ENCODE measurements around the gene PPP1R14C. TPM values are rescaled to one million over a fixed set of nuclear protein-coding genes. Genes with fewer than 3 reads are reported as not detected.

PPP1R14C gene
- total RNA-seq, 4 donors from 2014 or later: 2.1 to 2.9 TPM; not detected in 2

DNA sequence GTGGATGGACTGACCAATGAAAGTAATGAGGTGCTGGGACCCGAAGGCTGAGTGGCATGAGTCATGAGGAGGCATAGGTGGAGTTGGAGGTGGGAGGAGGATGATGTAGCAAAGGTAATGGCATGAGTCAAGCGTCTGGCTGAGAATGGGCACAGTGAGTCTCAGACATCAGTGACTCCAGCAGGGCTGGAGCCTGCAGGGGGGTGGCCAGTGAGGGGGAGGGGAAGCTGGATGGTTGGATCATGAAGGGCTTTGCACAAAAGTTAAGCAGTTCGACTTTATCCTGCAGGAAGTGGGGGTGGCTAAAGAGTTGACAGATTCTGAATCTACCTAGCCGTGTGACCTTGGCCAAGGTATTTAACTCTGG, 127.0 kb downstream of the PPP1R14C start:
- H3K4me1 ChIP-seq: no peaks in the 10 kb centered on the region
- no peak for TF ChIP-seq POLR2A (IDR thresholded peaks at IDR 0.05)
- TF ChIP-seq, protein P1, sequence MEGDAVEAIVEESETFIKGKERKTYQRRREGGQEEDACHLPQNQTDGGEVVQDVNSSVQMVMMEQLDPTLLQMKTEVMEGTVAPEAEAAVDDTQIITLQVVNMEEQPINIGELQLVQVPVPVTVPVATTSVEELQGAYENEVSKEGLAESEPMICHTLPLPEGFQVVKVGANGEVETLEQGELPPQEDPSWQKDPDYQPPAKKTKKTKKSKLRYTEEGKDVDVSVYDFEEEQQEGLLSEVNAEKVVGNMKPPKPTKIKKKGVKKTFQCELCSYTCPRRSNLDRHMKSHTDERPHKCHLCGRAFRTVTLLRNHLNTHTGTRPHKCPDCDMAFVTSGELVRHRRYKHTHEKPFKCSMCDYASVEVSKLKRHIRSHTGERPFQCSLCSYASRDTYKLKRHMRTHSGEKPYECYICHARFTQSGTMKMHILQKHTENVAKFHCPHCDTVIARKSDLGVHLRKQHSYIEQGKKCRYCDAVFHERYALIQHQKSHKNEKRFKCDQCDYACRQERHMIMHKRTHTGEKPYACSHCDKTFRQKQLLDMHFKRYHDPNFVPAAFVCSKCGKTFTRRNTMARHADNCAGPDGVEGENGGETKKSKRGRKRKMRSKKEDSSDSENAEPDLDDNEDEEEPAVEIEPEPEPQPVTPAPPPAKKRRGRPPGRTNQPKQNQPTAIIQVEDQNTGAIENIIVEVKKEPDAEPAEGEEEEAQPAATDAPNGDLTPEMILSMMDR (IDR thresholded peaks at IDR 0.05): no peak
- H3K9me3 ChIP-seq: no peaks in the 10 kb centered on the region
- intact Hi-C loops (cut with DNase I; ENCODE audit: low total_unique reads): no loop called here
- no peaks in the 10 kb centered on the region for H3K27me3 ChIP-seq
- no peak overlapping the region for H3K4me3 ChIP-seq
- DNase-seq: no peak
- no peak overlapping the region for H3K27ac ChIP-seq
- no peaks in the 10 kb centered on the region for H3K36me3 ChIP-seq

DNA sequence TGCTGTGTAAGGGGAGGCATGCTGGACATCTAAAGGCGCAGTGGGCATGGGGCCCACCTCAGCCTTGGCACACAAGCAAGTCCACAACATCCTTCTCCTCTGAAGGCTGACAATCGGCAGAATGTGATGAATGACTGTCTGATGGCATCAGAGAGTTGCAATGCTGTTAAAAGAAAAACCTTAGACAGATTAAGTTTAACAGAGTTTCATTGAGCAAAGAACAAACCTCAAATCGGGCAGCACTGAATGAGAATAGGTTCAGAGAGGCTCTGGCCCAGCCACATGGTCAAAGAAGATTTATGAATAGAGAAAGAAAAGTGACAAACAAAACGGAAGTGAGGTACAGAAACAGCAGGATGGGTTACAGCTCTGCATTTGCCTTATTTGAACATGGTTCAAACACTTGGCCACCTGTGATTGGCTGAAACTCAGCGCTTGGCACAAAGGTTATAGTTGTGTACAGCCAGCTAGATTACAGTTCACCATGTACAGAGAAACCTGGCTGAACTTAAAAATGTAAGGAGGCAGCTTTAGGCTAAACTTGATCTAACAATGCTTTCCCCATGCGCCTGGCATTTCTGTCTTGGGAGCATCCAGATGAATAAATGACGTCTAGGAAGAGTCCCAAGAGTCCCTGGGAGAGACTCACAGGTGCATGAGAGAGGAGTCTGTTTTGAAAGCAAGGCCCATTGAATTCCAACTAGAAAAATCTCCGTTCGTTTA, 127.6 kb downstream of the PPP1R14C start:
- H3K36me3 ChIP-seq: no peaks in the 10 kb centered on the region
- TF ChIP-seq, protein P1 (IDR thresholded peaks at IDR 0.05): no peak
- no peak for TF ChIP-seq POLR2A (IDR thresholded peaks at IDR 0.05)
- no peaks in the 10 kb centered on the region for H3K4me1 ChIP-seq
- intact Hi-C loops (cut with DNase I; ENCODE audit: low total_unique reads): no loop called here
- H3K27ac ChIP-seq: no peak overlapping the region
- no peaks in the 10 kb centered on the region for H3K27me3 ChIP-seq
- no peak for DNase-seq
- H3K4me3 ChIP-seq: no peak overlapping the region
- no peaks in the 10 kb centered on the region for H3K9me3 ChIP-seq

DNA sequence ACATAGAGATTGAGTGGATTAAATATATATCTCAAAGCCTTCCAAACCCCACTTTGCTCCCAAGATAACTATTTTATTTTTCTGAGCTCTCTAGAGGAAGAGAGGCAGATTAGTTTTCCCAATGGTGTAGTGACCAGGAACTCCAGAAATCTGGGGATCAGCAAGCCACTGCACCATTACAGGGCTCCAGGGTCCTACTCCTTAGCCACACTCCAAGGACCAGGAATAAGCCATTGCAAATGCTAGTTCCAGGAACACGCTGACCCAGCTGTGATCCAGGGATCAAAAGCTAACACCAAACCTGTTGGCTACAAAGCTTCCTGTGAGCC, 128.3 kb downstream of the PPP1R14C start:
- Histone ChIP-seq H3K4me1 (no peaks in the 10 kb centered on the region), H3K27ac (no peak overlapping the region), H3K4me3 (no peak overlapping the region), H3K36me3 (no peaks in the 10 kb centered on the region), H3K27me3 (no peaks in the 10 kb centered on the region), H3K9me3 (no peaks in the 10 kb centered on the region)
- intact Hi-C loops (cut with DNase I; ENCODE audit: low total_unique reads): no loop called here
- no peak for DNase-seq
- no peak for TF ChIP-seq POLR2A (IDR thresholded peaks at IDR 0.05)
- TF ChIP-seq, protein P1 (IDR thresholded peaks at IDR 0.05): no peak

DNA sequence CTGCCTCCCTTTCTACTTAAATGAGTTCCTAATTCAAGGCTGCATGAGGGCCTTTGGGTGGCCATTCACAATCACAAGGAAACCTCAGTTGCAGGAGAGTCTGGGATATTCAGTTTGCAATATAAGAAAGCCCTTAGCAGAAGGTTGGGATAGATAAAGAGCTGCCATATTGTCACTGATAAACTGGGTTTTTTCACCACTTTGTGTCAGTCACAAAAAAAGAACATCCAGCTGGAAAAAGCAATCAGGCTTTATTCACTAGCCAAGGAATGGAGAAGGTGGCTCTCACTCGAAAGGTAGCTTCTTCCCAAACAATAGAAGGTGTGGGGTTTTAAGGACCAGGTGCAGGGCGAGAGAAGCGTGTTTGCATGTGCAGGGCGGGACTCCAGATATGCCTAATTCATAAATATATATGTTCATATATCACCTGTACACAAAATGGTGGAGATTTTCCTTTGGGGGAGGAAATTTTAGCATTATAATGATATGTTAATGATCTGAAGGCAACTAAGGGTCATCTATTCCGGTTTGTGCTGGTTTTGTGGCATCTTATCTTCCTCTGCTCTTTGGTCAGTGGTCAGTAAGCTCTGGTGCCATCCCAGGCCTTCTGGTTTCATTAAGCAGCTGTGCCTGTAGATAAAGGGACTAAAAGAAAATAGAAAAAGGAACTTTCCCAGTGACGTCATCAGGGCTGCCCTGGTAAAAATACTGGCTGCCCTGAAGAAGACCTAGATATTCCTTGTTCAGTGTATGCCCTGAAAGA, 128.8 kb downstream of the PPP1R14C start:
- Histone ChIP-seq H3K4me1 (no peaks in the 10 kb centered on the region), H3K27me3 (no peaks in the 10 kb centered on the region), H3K36me3 (no peaks in the 10 kb centered on the region), H3K27ac (no peak overlapping the region), H3K9me3 (no peaks in the 10 kb centered on the region), H3K4me3 (no peak overlapping the region)
- TF ChIP-seq, protein P1 (IDR thresholded peaks at IDR 0.05): no peak
- no peak for TF ChIP-seq POLR2A (IDR thresholded peaks at IDR 0.05)
- no peak for DNase-seq
- intact Hi-C loops (cut with DNase I; ENCODE audit: low total_unique reads): no loop called here

DNA sequence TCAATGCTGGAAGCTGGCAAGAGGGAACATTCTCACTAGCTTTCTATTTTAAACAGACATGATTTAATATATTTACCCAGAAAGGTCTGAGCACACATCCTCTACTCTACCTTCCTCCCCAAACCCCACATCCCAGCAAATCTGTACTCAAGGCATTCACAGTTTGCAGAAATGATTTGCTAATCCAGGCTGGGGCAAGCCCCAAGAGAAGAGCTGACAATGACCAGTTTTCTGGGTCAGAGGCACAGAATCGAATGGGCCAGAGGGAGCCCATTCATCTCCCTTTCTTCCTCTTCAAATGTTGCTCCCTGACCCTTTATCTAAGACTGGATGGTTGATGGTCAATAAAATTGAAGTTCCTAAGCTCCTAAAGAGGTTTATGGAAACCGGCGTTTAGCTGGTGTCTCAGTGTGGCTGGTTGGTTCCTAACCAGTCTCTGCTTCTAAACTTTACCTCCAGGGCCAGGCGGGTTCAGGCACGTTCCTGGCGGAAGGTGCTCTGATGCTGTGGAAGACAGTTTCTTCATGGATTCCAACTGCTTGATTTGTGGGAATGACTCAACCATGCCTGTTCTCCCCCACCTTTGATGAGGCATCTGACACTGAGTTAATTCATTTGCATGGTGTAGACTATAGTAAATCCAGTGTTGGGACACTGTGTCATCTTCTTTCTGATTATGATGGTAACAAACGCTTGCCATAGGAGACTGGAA, 129.6 kb downstream of the PPP1R14C start:
- TF ChIP-seq POLR2A (IDR thresholded peaks at IDR 0.05): no peak
- TF ChIP-seq, protein P1 (IDR thresholded peaks at IDR 0.05): no peak
- no peak for DNase-seq
- H3K27ac ChIP-seq: no peak overlapping the region
- no peak overlapping the region for H3K4me3 ChIP-seq
- no peaks in the 10 kb centered on the region for H3K36me3 ChIP-seq
- no peaks in the 10 kb centered on the region for H3K4me1 ChIP-seq
- intact Hi-C loops (cut with DNase I; ENCODE audit: low total_unique reads): no loop called here
- H3K9me3 ChIP-seq: no peaks in the 10 kb centered on the region
- no peaks in the 10 kb centered on the region for H3K27me3 ChIP-seq

Data from uterus (tissue), 4 donors.